ACC112 (cell line): ENCODE measurements around the gene CMBL.

Experiments used
- H2AFZ ChIP-seq: fragments of 200-600 bp; sonication (generic); one replicate; pipeline ENCODE4 v1.6.0; 2017; ENCODE audit warnings: antibody characterized with exemption, low read length; ENCODE audit not compliant: unreplicated experiment
- H3K27ac ChIP-seq: fragments of 200-600 bp; sonication (generic); 2 replicates; pipeline ENCODE4 v1.5.1; 2014; ENCODE audit warnings: low read depth, mild to moderate bottlenecking, antibody characterized with exemption, low read length, moderate library complexity
- H3K27me3 ChIP-seq: fragments of 200-600 bp; sonication (generic); 2 replicates; pipeline ENCODE4 v1.6.1; 2014; ENCODE audit warnings: mild to moderate bottlenecking, antibody characterized with exemption, low read length, moderate library complexity, mixed read lengths; ENCODE audit not compliant: insufficient read depth
- H3K36me3 ChIP-seq: fragments of 200-600 bp; sonication (generic); 2 replicates; pipeline ENCODE4 v1.6.1; 2016; ENCODE audit warnings: mild to moderate bottlenecking, antibody characterized with exemption, low read length, moderate library complexity, mixed read lengths; ENCODE audit not compliant: insufficient read depth
- H3K4me1 ChIP-seq: fragments of 200-600 bp; sonication (generic); one replicate; pipeline ENCODE4 v1.6.1; 2016; ENCODE audit warnings: low read length, mixed read lengths; ENCODE audit not compliant: insufficient read depth, unreplicated experiment, control insufficient read depth
- H3K4me3 ChIP-seq: fragments of 200-600 bp; sonication (generic); 2 replicates; pipeline ENCODE4 v1.5.1; 2014; ENCODE audit warnings: mild to moderate bottlenecking, low read depth, low read length
- H3K79me2 ChIP-seq: fragments of 200-600 bp; sonication (generic); one replicate; pipeline ENCODE4 v1.6.0; 2016; ENCODE audit warnings: low read length; ENCODE audit not compliant: control insufficient read depth, unreplicated experiment, insufficient read depth

The CMBL gene

GRCh38 chr5:10232386-10232785 lies 75.3 kb downstream of the CMBL start:
- Histone ChIP-seq H3K27me3 (no peaks in the 10 kb centered on the region), H3K4me3 (no peak overlapping the region), H2AFZ (no peak overlapping the region), H3K27ac (no peak overlapping the region), H3K79me2 (no peaks in the 10 kb centered on the region), H3K36me3 (peaks cover 5% of the 10 kb centered on the region; the same call in 1 of the 2 replicates), H3K4me1 (peaks cover 23% of the 10 kb centered on the region)

GRCh38 chr5:10229306-10230048 lies 78.2 kb downstream of the CMBL start:
- H3K27ac ChIP-seq: peak overlapping the region; percentile 70
- no peaks in the 10 kb centered on the region for H3K36me3 ChIP-seq
- peaks cover 23% of the 10 kb centered on the region for H3K4me1 ChIP-seq
- no peaks in the 10 kb centered on the region for H3K27me3 ChIP-seq
- H3K79me2 ChIP-seq: no peaks in the 10 kb centered on the region
- H3K4me3 ChIP-seq: no peak overlapping the region
- no peak overlapping the region for H2AFZ ChIP-seq

GRCh38 chr5:10228288-10228687 lies 79.4 kb downstream of the CMBL start:
- Histone ChIP-seq H3K79me2 (no peaks in the 10 kb centered on the region), H3K27ac (no peak overlapping the region), H3K36me3 (no peaks in the 10 kb centered on the region), H3K4me3 (no peak overlapping the region), H3K4me1 (peaks cover 18% of the 10 kb centered on the region), H3K27me3 (no peaks in the 10 kb centered on the region), H2AFZ (no peak overlapping the region)
